Measurements from ENCODE around the gene NOXRED1. TPM values are rescaled to one million over a fixed set of nuclear protein-coding genes. Genes with fewer than 3 reads are reported as not detected.

NOXRED1 gene
- total RNA-seq, 1 donor from 2014 or later: 0.82 TPM

- peaks cover 32% of the 10 kb centered on the region for H3K36me3 Mint-ChIP-seq (ENCODE audit: low read depth, unreplicated experiment)
- Histone ChIP-seq H3K36me3 (ENCODE audit: insufficient read depth, low read length) (peaks cover 38% of the 10 kb centered on the region), H3K9ac (ENCODE audit: low read length) (no peak overlapping the region), H3K4me2 (ENCODE audit: low read length) (no peak overlapping the region), H2AFZ (ENCODE audit: low read depth, low read length) (no peak overlapping the region), H3K4me3 (ENCODE audit: insufficient read depth, low read depth, low read length) (no peak overlapping the region), H3K27ac (ENCODE audit: low read depth, low read length) (no peak overlapping the region), H3K4me1 (ENCODE audit: insufficient read depth, low read length) (no peaks in the 10 kb centered on the region), H4K20me1 (ENCODE audit: insufficient read depth, low read length) (no peaks in the 10 kb centered on the region), H3K79me2 (ENCODE audit: insufficient read depth, low read length) (no peaks in the 10 kb centered on the region), H3K9me3 (ENCODE audit: insufficient read depth, low read depth, low read length) (no peaks in the 10 kb centered on the region), H3K27me3 (ENCODE audit: insufficient read depth, low read length) (no peaks in the 10 kb centered on the region)
- TF ChIP-seq EZH2 (IDR thresholded peaks at IDR 0.05; ENCODE audit: insufficient read depth, low read length): no peak
- TF ChIP-seq CTCF (IDR thresholded peaks at IDR 0.05; ENCODE audit: insufficient read depth, low read depth, low read length): no peak
- no peak overlapping the region for H3K27ac Mint-ChIP-seq (ENCODE audit: unreplicated experiment)
- no peak overlapping the region for H3K4me3 Mint-ChIP-seq (ENCODE audit: unreplicated experiment)
- no peaks in the 10 kb centered on the region for H3K9me3 Mint-ChIP-seq (ENCODE audit: unreplicated experiment)
- no peaks in the 10 kb centered on the region for H3K27me3 Mint-ChIP-seq (ENCODE audit: low read depth, unreplicated experiment)
- DNase-seq (ENCODE audit: low read depth): no peak
- no peak for FAIRE-seq
- H3K4me1 Mint-ChIP-seq (ENCODE audit: low read depth, unreplicated experiment): peaks cover 8% of the 10 kb centered on the region
Observed at GRCh38 chr14:77438596-77438995, 15.3 kb upstream of the NOXRED1 start.

GRCh38 chr14:77436042-77436441, 12.7 kb upstream of the NOXRED1 start:
- Histone ChIP-seq H3K27me3 (ENCODE audit: insufficient read depth, low read length) (no peaks in the 10 kb centered on the region), H3K9ac (ENCODE audit: low read length) (no peak overlapping the region), H3K79me2 (ENCODE audit: insufficient read depth, low read length) (no peaks in the 10 kb centered on the region), H3K9me3 (ENCODE audit: insufficient read depth, low read depth, low read length) (no peaks in the 10 kb centered on the region), H3K4me1 (ENCODE audit: insufficient read depth, low read length) (no peaks in the 10 kb centered on the region), H4K20me1 (ENCODE audit: insufficient read depth, low read length) (no peaks in the 10 kb centered on the region), H3K27ac (ENCODE audit: low read depth, low read length) (no peak overlapping the region), H3K4me3 (ENCODE audit: insufficient read depth, low read depth, low read length) (no peak overlapping the region), H3K4me2 (ENCODE audit: low read length) (no peak overlapping the region), H3K36me3 (ENCODE audit: insufficient read depth, low read length) (peaks cover 35% of the 10 kb centered on the region), H2AFZ (ENCODE audit: low read depth, low read length) (no peak overlapping the region)
- peaks cover 8% of the 10 kb centered on the region for H3K4me1 Mint-ChIP-seq (ENCODE audit: low read depth, unreplicated experiment)
- DNase-seq (ENCODE audit: low read depth) (no peak), FAIRE-seq (no peak)
- H3K4me3 Mint-ChIP-seq (ENCODE audit: unreplicated experiment): no peak overlapping the region
- TF ChIP-seq EZH2 (IDR thresholded peaks at IDR 0.05; ENCODE audit: insufficient read depth, low read length): no peak
- TF ChIP-seq CTCF (IDR thresholded peaks at IDR 0.05; ENCODE audit: insufficient read depth, low read depth, low read length): no peak
- no peak overlapping the region for H3K27ac Mint-ChIP-seq (ENCODE audit: unreplicated experiment)
- H3K36me3 Mint-ChIP-seq (ENCODE audit: low read depth, unreplicated experiment): peaks cover 21% of the 10 kb centered on the region
- H3K27me3 Mint-ChIP-seq (ENCODE audit: low read depth, unreplicated experiment): no peaks in the 10 kb centered on the region
- H3K9me3 Mint-ChIP-seq (ENCODE audit: unreplicated experiment): no peaks in the 10 kb centered on the region

- Histone ChIP-seq H4K20me1 (ENCODE audit: insufficient read depth, low read length) (no peaks in the 10 kb centered on the region), H3K9me3 (ENCODE audit: insufficient read depth, low read depth, low read length) (no peaks in the 10 kb centered on the region), H3K79me2 (ENCODE audit: insufficient read depth, low read length) (no peaks in the 10 kb centered on the region), H3K36me3 (ENCODE audit: insufficient read depth, low read length) (peaks cover 48% of the 10 kb centered on the region), H3K4me1 (ENCODE audit: insufficient read depth, low read length) (no peaks in the 10 kb centered on the region), H2AFZ (ENCODE audit: low read depth, low read length) (no peak overlapping the region), H3K4me2 (ENCODE audit: low read length) (no peak overlapping the region), H3K27ac (ENCODE audit: low read depth, low read length) (no peak overlapping the region), H3K27me3 (ENCODE audit: insufficient read depth, low read length) (no peaks in the 10 kb centered on the region), H3K4me3 (ENCODE audit: insufficient read depth, low read depth, low read length) (no peak overlapping the region), H3K9ac (ENCODE audit: low read length) (no peak overlapping the region)
- Mint-ChIP-seq H3K4me1 (ENCODE audit: low read depth, unreplicated experiment) (peaks cover 6% of the 10 kb centered on the region), H3K9me3 (ENCODE audit: unreplicated experiment) (peaks cover 5% of the 10 kb centered on the region), H3K4me3 (ENCODE audit: unreplicated experiment) (no peak overlapping the region), H3K27me3 (ENCODE audit: low read depth, unreplicated experiment) (no peaks in the 10 kb centered on the region), H3K27ac (ENCODE audit: unreplicated experiment) (no peak overlapping the region), H3K36me3 (ENCODE audit: low read depth, unreplicated experiment) (peaks cover 35% of the 10 kb centered on the region)
- TF ChIP-seq CTCF (IDR thresholded peaks at IDR 0.05; ENCODE audit: insufficient read depth, low read depth, low read length) (no peak), EZH2 (IDR thresholded peaks at IDR 0.05; ENCODE audit: insufficient read depth, low read length) (no peak)
- DNase-seq (ENCODE audit: low read depth) (no peak), FAIRE-seq (no peak)
Observed at GRCh38 chr14:77426396-77426795, 3.1 kb upstream of the NOXRED1 start.
